HG03457 (cell line): Measurements from ENCODE around the gene ADH7.
A peak's percentile ranks its signal among the peaks of the same experiment; 100 is the strongest.

Source experiments
- ATAC-seq: cut with Tn5 transposase; IDR thresholded peaks from one replicate; pipeline ENCODE4 v1.9.1; 2021; ENCODE audit warnings: moderate number of reproducible peaks; ENCODE audit not compliant: unreplicated experiment

ADH7 gene

DNA sequence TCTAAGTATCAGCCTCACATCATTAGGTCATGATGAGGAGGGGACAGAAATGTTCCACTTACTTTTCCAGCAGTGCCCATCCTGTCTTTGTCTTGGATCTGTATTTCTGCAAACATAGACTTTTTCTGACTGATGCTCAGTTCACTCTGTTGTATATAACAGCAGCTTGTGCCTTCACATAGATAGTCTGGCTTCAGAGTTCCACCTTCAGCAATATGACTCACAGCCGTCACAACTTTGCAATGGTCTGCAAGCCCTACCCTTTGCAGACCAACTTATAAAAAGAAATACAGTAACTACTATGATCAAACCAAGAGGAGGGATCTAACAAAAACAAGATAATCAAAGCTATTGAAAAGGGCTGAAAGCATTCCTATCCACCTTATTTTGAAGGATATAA is at the start of gene ADH7:
Gene ADH7, minus strand, starts transcription at position 189 of the 400 bp plus-strand sequence. Its CDS starts 109 bp downstream, at position 80.
- ATAC-seq, result no peak

DNA sequence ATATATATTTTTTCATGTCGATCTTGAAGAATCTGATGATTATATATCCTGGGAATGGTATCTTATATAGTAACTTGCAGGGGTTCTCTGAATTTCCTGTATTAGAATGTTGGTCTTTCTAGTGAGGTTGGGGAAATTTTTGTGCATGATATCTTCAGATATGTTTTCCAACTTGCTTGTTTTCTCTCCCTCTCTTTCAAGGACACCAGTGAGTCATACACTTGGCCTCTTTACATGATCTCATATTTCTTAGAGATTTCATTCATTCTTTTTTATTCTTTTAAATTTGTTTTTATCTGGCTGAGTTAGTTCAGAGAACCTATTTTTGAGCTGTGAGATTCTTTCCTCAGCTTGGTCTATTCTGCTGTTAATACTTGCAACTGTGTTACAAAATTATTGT is 48.5 kb upstream of the ADH7 start:
- no peak for ATAC-seq

DNA sequence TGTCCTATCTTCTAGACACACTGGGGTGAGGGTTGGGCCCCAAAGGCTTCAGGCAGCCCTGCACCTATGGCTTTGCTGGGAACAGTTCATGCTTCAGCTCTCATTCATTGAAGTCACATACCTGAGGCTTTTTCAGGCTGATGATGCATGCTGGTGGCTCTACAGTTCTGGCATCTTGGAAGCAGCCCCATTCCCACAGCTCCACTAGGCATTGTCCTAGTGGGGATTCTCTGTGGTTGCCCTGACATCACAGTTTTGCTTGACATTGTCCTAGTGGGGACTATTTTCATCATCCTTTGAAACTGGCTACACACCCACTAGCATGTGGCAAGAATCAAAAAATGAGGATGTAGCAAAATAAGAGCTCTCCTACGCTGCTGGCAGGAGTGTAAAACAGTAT is 38.0 kb upstream of the ADH7 start:
- ATAC-seq, result no peak

DNA sequence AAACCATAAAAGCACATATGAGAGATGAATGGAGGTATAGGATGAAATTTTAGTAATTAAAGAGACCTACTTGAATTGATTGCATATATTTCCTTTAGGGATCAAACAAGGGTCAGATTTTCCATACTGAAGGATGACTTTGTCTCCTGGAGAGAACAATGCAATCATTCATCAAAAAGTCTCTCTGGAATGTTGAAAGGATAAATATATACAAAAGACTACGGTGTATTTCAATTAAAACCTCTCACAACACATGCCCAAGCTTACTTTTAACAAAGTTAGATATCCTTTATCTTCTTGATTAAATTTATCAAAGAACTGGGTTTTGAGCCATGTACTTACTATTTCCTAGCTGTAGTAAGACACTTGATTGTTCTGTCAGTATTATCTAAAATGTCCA is 36.8 kb upstream of the ADH7 start:
- no peak for ATAC-seq

DNA sequence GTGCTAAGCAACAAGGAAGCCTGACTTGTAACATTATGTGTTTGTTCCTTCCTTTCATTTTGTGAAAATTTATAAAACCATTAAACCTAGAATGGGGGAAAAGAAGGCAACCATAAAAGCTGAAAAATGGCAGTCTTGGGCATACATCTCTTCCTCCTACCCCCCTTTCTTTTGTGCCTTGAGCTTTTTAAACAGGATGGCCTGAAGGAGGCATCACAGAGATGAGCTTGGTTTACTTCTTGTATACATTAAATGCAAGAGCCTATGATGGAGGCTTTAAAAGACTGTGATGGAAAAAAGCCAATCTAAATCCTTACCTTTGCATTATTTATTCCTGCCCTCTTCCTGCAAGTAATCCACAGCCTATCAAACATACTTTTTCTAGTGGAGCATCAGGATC is 36.2 kb upstream of the ADH7 start:
- ATAC-seq, result no peak

DNA sequence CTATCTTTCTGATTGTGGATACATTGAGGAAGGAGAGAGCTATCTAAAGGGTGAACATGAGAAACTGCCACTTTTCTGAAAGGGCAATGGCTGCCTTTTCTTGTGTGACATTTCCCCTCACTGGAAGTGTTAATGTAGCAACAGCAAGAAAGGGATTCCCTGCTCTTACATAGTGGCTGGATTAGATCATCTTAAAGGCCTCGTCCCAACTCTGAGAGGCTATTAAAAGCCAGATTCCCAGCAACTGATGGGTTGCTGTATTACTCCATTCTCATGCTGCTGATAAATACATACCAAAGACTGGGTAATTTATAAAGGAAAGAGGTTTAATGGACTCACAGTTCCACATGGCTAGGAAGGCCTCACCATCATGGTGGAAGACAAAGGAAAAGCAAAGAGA is 33.7 kb upstream of the ADH7 start:
- no peak for ATAC-seq

DNA sequence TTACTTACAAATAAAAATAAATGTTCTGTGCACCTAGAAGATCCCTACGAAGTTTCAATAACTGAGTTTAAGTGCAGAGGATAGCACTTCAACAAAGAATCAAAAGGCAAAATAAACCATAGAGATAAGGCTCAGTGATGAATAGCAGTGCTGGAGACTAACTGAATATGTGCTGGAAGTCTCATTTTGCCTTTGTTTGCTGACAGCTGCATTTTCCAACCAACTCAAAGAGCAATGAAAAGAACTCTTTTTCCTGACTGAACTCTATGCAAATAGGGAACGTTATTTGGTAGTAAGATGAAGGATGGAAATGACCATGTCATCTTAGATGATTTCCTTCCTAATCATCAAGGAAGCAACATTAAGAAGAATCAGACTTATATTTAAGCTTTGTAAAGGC is 32.7 kb upstream of the ADH7 start:
- no peak for ATAC-seq

DNA sequence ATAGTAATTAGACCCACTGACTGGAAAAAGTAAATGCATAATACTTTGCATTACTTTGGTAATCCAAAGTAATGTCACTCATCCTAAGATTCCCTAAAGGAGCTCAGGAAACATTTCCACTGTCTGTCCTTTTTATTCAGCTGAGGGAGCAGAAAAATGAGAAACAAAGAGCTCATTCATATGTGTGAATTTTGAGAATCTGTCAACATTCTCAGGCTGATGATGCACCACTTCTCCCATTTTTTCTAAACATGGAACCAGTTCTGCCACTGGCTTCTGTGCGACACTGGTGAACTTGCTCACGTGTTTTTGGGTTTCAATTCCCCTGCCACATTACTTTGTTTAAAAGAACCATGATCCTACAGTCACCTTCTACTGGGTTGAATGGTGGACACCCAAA is 28.4 kb upstream of the ADH7 start:
- ATAC-seq, result no peak

DNA sequence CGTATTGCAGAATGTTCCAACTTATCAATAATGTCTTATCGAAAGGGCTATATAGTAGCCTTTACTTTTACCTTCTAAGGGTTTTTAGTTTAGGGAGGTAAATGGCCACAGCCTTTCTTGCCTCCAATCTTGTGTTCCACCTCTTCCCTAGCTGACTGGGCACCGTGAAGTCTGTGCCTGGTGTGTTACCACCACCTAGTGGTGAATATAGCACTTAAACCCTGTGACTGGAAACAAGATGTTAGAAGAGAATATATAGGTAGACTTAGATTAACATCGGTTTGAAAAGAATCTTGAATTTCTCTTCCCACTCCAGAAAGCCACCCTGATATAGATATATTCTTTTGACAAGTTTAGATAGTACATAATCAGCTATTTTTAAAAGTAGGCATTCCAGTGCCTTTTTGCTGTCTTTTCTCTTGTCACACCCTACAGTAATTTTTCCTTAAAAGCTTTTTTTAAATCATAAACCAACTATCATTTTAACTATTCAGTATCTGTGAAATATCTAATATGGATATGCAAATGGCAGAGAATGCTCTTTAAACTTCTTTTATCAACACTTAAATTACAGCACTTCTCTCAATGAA is 27.8 kb upstream of the ADH7 start:
- ATAC-seq, result peak; percentile 85

DNA sequence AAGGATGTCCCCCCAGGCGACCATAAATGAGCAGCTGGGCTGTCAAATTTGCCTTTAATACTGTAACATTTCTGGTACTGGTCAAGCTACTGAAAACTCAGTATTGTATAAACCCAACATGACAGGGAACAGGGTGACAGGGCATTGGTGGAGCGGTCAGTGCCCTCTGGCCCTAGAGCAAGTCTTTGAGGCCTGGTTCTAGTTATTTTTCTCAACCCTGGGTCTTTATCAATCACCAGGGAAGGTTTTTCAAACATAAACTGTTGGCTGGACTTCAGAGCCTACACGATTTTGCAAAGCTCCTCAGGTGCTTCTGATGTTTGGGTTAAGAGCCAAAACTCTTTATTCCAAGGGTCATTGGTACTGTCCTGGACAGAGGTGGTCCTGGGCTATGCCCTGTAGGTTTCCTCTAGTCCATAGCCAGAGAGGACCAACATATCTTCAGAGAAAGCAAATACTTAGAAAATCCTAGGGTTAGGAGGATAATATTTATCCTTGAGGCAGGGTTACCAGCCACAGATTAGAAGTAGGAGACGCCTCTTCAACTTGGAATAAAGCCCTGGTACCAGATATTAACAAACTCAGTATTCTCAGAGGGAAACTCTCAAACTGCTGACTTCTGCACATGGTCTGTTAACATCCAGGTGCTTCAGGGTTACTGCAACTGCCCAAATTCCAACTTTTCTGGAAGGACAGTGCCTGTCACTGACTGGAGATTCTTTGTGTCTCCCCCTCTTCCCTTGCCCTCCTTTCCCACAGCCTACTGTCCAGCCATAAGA is 26.7 kb upstream of the ADH7 start:
- no peak for ATAC-seq

DNA sequence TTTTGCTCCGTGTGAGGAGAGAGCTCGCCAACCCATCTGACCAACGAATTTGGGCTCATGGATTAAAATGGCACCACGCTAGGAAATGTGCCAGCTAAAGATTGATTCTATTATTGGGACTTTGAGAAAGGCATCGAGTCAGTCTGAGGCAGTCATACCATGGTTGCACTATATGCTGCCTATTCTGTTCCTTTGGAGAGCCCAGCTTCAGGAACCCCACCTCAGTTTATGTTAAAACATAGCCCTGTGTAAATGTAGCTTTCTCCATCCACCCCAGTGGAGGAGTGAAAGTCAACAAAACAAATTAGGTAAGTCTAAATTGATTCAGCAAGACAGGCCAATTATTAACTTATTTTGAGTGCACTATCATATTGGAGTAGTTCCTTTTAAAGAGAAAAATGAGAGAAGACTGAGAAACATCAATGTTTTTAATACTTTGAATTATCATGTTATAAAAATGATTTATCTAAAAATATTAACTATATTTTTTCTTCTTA is 24.5 kb upstream of the ADH7 start:
- ATAC-seq, result no peak

DNA sequence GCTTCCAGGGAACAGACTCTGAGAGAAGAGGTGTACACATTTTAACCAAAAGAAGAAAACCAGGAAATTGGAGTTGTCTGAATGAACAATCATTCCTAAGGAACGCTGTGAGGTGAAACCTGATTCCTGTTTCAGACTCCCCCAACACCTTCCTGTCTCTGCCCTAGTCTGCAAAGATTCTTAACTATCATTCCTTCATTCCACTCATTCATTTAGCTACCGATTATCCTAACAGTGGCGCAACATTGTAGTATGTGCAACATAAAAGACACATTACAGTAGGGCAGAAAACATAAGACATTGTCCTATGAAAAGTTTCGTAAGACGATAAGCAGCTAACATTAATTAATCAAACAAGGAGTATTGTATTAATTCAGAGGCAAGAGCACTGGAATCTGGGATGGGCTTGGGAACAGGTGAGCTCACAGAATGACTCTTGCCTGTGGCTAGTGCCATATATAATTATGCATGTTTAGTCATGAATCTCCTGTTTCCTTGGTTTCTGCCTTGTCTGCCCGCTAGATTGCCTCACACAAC is 23.8 kb upstream of the ADH7 start:
- no peak for ATAC-seq

DNA sequence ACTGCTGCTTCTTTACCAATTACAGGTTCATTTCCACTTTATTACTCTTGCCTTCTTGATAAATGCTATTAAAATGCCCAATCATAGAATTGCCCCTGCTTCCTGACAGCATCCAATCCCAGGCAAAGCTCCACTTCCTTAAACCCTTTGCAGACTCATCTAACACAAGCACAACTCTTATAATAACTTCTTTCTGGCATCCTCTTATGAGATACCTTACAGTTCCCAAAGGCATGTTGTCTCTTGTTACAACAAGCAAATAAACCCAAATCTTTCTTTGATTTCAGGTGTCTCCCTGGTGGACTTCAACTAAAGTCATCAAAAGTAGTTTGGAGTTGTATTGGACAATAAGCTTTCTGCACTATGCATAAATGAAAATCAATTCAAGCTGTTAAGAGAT is 22.5 kb upstream of the ADH7 start:
- no peak for ATAC-seq

DNA sequence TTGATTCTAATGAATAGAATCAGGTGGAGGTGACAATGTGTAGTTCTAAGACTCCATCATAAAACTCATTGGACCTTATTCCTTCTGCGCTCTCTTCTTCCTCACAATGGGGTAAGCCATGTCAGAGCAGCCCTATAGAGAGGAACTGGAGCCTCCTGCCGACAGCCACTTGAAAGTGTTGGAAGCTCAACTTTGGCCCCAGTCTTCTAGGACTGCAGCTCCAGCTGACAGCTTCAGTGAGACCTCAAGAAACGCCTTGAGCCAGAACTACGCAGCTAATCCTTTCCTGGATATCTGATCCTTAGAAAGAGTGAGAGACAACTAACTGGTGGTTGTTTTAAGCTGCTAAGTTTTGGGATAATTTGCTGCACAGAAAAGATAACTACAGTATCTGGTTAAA is 22.1 kb upstream of the ADH7 start:
- no peak for ATAC-seq

DNA sequence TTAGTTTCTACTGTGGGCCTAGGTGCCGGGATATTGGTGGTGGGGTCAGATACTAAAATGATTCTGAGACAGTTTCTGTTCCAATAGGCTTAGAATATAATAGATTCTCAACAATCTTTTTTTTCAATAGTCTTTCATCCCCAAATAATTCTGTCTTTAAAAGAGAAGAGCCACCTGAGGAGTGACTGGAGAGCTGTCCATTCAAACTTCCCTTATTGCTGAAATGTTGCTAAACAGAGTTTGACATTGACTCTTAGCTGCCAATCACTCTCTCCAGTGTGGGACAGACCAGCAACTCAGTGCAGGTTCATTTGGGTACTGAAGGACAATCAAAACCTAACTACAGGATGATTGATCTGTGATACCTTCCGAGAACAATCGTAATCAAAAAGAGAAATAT is 12.4 kb upstream of the ADH7 start:
- ATAC-seq, result peak; percentile 27

DNA sequence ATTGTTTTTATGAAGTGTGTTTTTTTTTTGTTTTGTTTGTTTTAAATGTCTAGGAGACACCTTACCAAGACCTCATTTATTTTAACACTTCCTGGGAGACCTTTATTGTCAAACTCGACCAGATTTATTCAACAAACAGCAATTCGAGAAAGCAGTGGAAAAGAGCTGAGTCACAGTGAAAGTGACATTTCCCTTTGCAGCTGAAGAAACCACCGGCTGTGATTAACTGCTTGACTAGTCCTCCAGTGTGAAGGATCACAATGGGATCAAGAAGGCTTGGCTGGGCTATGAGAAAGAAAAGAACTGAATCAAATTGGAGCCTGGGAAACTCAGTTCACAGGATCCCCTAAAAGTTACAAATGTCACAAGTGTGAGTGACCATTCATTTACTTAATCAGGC is 11.9 kb upstream of the ADH7 start:
- peak; percentile 93 for ATAC-seq

DNA sequence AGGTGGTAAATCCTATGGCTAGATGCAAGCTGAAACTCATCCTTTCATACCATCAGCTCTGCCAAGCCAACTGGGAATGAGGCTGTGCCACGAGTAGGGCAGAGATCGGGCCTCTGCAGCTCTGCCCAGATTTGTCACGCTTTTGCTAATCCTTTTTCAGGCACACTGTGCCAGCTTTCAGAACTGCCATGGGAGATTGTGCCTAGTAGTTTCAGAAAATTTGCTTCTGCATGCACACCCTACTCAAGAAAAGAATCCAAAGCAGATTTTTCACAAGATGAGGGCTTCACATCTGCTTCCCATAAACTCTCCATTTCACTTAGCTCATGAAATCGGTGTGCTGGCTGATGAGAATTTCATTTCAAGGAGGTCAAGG is 3.3 kb upstream of the ADH7 start:
- no peak for ATAC-seq

DNA sequence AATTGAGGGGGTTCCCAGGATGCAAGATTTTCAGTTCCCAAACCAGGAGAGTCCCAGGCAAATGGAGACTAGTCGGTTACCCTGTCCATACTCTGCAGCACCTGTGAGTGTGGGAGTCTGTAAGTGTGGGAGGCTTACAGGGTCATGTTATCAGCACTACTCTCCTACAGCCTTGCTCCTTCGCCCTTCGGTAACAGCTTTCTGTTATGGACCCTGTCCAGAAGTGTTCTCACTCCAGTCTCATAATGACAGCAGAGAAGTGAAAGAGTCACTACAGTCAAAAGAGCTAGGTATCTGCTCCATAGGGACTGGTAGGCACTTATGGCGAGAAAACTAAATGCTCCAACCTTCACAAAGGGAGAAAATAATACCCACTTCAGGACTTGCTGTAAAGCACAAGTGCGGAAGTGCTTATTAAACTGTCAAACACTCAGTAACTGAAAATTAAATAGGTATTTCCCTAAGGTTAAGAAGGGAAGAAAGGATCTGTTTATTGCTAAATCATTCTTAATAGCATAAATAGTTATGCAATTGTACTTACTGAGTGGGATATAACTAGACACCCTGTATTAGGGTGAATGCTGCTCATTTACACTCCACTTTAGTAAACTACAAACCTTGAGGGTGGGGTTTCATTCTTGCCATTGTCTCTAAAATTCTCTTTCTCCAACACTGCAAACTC is 2.7 kb upstream of the ADH7 start:
- ATAC-seq, result no peak

DNA sequence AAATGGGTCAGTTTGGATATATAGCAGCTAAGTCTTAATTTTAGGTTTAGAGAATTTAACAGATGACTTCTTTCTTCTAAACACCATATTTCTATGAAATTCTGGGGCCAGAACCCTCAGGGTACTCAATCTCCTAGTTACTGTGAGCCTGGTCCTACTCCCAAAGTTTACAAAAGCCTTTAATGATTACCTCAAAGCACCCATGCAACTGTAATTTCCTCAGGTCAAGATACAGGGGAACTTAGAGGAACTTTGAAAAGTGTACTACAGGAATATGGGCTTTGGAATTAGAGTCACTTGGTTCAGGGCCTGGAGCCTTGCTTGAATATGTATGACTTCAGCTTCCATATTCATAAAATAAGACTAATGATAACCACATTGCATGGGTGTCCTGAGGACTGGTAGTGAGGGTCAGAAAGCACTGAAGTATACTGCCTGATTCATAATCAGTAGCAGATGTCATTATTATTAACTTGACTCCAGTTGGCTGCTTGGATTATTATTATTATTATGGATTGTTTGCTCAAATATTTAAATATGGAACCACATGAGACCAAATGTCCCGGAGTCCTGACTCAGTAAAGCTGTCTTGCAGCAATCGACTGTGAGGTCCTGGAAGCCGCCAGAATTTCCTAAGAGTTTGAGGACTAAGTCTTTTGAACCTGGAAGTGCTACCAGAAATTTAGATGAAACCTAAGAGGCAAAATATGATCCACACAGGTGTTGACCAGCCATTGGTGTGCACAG is 2.0 kb upstream of the ADH7 start:
- no peak for ATAC-seq

DNA sequence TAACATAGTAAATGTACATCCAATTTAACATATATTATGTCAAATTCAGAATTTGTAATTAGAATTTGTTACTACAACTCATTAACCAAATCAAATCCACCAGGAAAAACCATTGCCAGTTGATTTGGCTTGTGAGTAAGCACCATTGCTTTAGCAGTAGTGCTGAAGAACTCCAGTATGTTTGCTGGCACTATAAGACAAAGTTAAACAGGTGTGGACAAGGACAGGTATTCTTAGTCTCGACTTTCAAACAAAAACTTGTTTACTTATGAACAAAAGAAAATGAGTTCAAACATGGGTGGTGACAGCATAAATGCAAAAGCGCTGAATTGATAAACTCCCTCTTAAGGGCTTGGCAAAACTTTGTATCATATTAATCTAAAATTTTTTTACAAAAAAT is 1.3 kb upstream of the ADH7 start:
- ATAC-seq, result no peak

DNA sequence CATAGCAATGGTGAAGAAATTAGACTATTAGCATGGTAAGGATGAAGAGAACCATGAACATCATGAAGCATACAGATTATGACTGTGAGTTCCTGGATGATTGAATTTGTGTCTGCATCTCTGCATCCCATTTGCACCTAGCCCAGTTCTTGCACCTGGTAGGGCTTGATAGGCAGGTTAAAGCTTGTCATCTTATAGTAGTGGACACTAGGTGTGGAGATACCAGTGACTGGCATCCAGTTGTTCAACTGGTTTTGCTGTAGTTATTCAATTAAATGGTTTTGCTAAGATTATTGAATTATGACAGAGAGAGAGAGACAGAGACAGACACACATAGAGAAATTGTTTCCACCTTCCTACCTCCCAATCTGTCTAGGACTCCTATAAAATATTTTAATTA is 5.0 kb downstream of the ADH7 start:
- ATAC-seq, result no peak
